ENCODE data around the gene TGM3. TPM values are rescaled to one million over a fixed set of nuclear protein-coding genes. Genes with fewer than 3 reads are reported as not detected.

The TGM3 gene
- total RNA-seq, 1 donor from 2014 or later: not detected

- Mint-ChIP-seq H3K27ac (no peak overlapping the region), H3K4me3 (ENCODE audit: low read depth) (no peak overlapping the region), H3K9me3 (peaks cover 13% of the 10 kb centered on the region), H3K36me3 (ENCODE audit: low read depth) (no peaks in the 10 kb centered on the region), H3K27me3 (ENCODE audit: low read depth) (peaks cover 48% of the 10 kb centered on the region), H3K4me1 (ENCODE audit: low read depth) (no peaks in the 10 kb centered on the region)
- no peak for DNase-seq (ENCODE audit: low spot score)
- intact Hi-C loops (cut with micrococcal nuclease): no loop called here
These were observed 67.4 kb downstream of the TGM3 start for GRCh38 chr20:2363187-2363586.

DNA sequence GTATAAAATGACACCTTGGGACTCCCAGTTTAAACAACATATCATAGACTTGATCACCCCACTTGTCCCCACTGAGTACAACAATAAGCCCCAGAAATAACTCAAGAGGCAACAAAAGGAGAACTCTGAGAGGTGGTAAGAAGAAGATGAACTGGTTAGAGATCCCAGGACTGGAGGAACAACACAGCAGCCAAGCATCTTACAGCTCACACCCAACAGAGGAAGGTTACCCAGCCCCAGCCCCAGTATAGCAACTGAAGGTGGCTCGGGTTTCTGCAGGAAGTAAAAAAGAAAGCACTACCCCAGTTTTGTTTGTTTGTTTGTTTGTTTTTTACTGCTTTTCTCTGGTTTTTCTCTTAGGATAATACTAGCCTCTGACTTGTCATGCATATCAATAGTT lies 67.8 kb downstream of the TGM3 start:
- Mint-ChIP-seq H3K27me3 (ENCODE audit: low read depth) (peaks cover 52% of the 10 kb centered on the region), H3K27ac (no peak overlapping the region), H3K9me3 (peaks cover 13% of the 10 kb centered on the region), H3K4me3 (ENCODE audit: low read depth) (no peak overlapping the region), H3K36me3 (ENCODE audit: low read depth) (no peaks in the 10 kb centered on the region), H3K4me1 (ENCODE audit: low read depth) (no peaks in the 10 kb centered on the region)
- intact Hi-C loops (cut with micrococcal nuclease): no loop called here
- DNase-seq (ENCODE audit: low spot score): no peak

GRCh38 chr20:2364044-2364443 lies 68.2 kb downstream of the TGM3 start:
- H3K27ac Mint-ChIP-seq: no peak overlapping the region
- intact Hi-C loops (cut with micrococcal nuclease): no loop called here
- no peaks in the 10 kb centered on the region for H3K4me1 Mint-ChIP-seq (ENCODE audit: low read depth)
- DNase-seq (ENCODE audit: low spot score): no peak
- H3K4me3 Mint-ChIP-seq (ENCODE audit: low read depth): no peak overlapping the region
- H3K9me3 Mint-ChIP-seq: peaks cover 13% of the 10 kb centered on the region
- H3K27me3 Mint-ChIP-seq (ENCODE audit: low read depth): peaks cover 52% of the 10 kb centered on the region
- H3K36me3 Mint-ChIP-seq (ENCODE audit: low read depth): no peaks in the 10 kb centered on the region

DNA sequence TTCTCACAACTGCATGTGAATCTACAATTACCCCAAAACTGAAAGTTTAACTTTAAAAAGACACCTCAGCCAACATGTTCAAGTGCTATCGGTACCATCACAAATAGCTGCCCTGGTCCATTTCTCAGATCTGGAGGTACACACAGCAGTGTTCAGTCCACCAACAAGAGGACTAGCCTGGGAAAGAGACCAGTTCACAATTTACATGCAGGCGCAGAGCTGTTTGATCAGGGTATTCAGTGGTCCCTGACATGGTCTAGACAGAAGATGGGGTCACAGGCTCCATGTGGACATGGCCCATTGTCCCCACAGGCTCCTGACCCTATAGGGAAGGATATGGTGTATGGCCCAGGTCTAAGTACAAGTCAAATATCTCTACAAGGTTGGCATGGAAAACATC lies 69.3 kb downstream of the TGM3 start:
- H3K4me1 Mint-ChIP-seq (ENCODE audit: low read depth): no peaks in the 10 kb centered on the region
- intact Hi-C loops (cut with micrococcal nuclease): no loop called here
- no peak overlapping the region for H3K27ac Mint-ChIP-seq
- DNase-seq (ENCODE audit: low spot score): no peak
- peaks cover 13% of the 10 kb centered on the region for H3K9me3 Mint-ChIP-seq
- H3K27me3 Mint-ChIP-seq (ENCODE audit: low read depth): peaks cover 48% of the 10 kb centered on the region
- no peaks in the 10 kb centered on the region for H3K36me3 Mint-ChIP-seq (ENCODE audit: low read depth)
- no peak overlapping the region for H3K4me3 Mint-ChIP-seq (ENCODE audit: low read depth)

DNA sequence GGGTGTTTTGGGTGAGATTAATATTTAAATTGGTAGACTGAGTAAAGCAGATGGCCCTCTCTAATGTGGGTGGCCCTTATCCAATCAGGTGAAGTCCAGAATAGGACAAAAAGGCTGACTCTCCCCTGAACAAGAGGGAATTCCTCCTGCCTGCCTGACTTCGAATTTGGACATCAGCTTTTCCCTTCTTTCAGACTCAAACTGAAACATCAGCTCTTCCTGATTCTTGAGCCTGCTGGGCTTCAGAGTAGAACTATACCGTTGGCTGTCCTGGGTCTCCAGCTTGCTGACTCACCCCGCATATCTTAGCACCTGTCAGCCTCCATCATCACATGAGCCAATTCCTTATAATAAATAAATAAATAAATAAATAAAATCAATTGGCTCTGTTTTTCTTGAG lies 69.9 kb downstream of the TGM3 start:
- H3K36me3 Mint-ChIP-seq (ENCODE audit: low read depth): no peaks in the 10 kb centered on the region
- DNase-seq (ENCODE audit: low spot score): no peak
- H3K27me3 Mint-ChIP-seq (ENCODE audit: low read depth): peaks cover 48% of the 10 kb centered on the region
- H3K4me3 Mint-ChIP-seq (ENCODE audit: low read depth): no peak overlapping the region
- peaks cover 13% of the 10 kb centered on the region for H3K9me3 Mint-ChIP-seq
- no peaks in the 10 kb centered on the region for H3K4me1 Mint-ChIP-seq (ENCODE audit: low read depth)
- H3K27ac Mint-ChIP-seq: no peak overlapping the region
- intact Hi-C loops (cut with micrococcal nuclease): no loop called here

GRCh38 chr20:2368621-2369020 lies 72.8 kb downstream of the TGM3 start:
- Mint-ChIP-seq H3K4me1 (ENCODE audit: low read depth) (no peaks in the 10 kb centered on the region), H3K27ac (no peak overlapping the region), H3K9me3 (no peaks in the 10 kb centered on the region), H3K27me3 (ENCODE audit: low read depth) (peaks cover 43% of the 10 kb centered on the region), H3K4me3 (ENCODE audit: low read depth) (no peak overlapping the region), H3K36me3 (ENCODE audit: low read depth) (no peaks in the 10 kb centered on the region)
- no peak for DNase-seq (ENCODE audit: low spot score)
- intact Hi-C loops (cut with micrococcal nuclease): no loop called here

- H3K36me3 Mint-ChIP-seq (ENCODE audit: low read depth): no peaks in the 10 kb centered on the region
- H3K9me3 Mint-ChIP-seq: no peaks in the 10 kb centered on the region
- H3K27ac Mint-ChIP-seq: no peak overlapping the region
- intact Hi-C loops (cut with micrococcal nuclease): no loop called here
- no peaks in the 10 kb centered on the region for H3K4me1 Mint-ChIP-seq (ENCODE audit: low read depth)
- no peak for DNase-seq (ENCODE audit: low spot score)
- peaks cover 49% of the 10 kb centered on the region for H3K27me3 Mint-ChIP-seq (ENCODE audit: low read depth)
- H3K4me3 Mint-ChIP-seq (ENCODE audit: low read depth): no peak overlapping the region
These were observed 77.3 kb downstream of the TGM3 start for GRCh38 chr20:2373098-2373497.

DNA sequence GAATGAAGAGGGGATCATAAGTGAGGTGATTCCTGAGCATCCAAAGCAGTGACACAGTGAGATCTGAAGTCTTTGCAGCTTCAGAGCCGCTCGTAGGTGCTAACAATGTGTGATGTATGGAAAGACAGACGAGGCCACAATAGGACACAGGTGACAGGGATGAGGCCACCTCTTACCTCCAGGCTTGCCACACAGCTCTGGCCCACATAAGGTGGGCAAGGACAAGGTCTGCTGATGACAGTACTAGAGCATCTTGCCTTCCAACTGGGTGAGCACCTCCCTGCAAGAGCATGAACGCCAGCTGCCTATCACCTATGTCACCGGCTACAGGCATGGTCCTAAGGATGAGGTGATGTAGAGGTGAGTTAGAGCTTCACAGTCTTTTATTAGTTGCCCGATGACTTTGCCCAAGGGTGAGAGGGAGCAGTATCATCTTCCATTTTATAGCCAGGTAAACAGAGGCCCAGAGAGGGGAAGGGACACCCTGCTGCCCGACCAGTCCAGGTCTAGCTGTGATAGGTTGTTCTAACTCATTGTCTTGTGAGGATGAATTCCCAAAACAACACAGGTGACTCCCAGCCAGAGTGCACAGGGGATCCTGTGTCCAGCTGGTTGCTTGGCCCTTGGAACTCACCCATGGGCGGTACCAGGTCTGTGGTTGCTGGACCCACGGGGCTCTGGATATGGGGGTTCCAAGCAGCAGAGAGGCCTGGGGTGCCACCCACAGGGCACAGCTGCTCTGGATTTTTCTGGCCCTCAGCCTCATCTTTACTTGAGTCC lies 78.7 kb downstream of the TGM3 start:
- intact Hi-C loops (cut with micrococcal nuclease): no loop called here

GRCh38 chr20:2378893-2379292 lies 83.1 kb downstream of the TGM3 start:
- intact Hi-C loops (cut with micrococcal nuclease): no loop called here
- H3K4me1 Mint-ChIP-seq (ENCODE audit: low read depth): peaks cover 11% of the 10 kb centered on the region
- no peaks in the 10 kb centered on the region for H3K36me3 Mint-ChIP-seq (ENCODE audit: low read depth)
- no peak overlapping the region for H3K27ac Mint-ChIP-seq
- peaks cover 37% of the 10 kb centered on the region for H3K27me3 Mint-ChIP-seq (ENCODE audit: low read depth)
- H3K9me3 Mint-ChIP-seq: no peaks in the 10 kb centered on the region
- H3K4me3 Mint-ChIP-seq (ENCODE audit: low read depth): no peak overlapping the region
- DNase-seq (ENCODE audit: low spot score): no peak

More for the DNA sequence above, 78.7 kb downstream of the TGM3 start:
- no peak overlapping the region for H3K4me3 Mint-ChIP-seq (ENCODE audit: low read depth)
- no peak overlapping the region for H3K27ac Mint-ChIP-seq
- DNase-seq (ENCODE audit: low spot score): no peak
- H3K9me3 Mint-ChIP-seq: no peaks in the 10 kb centered on the region
- H3K36me3 Mint-ChIP-seq (ENCODE audit: low read depth): no peaks in the 10 kb centered on the region
- H3K27me3 Mint-ChIP-seq (ENCODE audit: low read depth): peaks cover 41% of the 10 kb centered on the region
- peaks cover 5% of the 10 kb centered on the region for H3K4me1 Mint-ChIP-seq (ENCODE audit: low read depth)

- H3K36me3 Mint-ChIP-seq (ENCODE audit: low read depth): no peaks in the 10 kb centered on the region
- intact Hi-C loops (cut with micrococcal nuclease): no loop called here
- H3K27me3 Mint-ChIP-seq (ENCODE audit: low read depth): peaks cover 29% of the 10 kb centered on the region
- H3K9me3 Mint-ChIP-seq: no peaks in the 10 kb centered on the region
- H3K4me3 Mint-ChIP-seq (ENCODE audit: low read depth): no peak overlapping the region
- DNase-seq (ENCODE audit: low spot score): peak; percentile 29
- H3K27ac Mint-ChIP-seq: no peak overlapping the region
- peaks cover 11% of the 10 kb centered on the region for H3K4me1 Mint-ChIP-seq (ENCODE audit: low read depth)
These were observed 83.9 kb downstream of the TGM3 start for GRCh38 chr20:2379511-2380229.

- H3K9me3 Mint-ChIP-seq: no peaks in the 10 kb centered on the region
- no peak within 1 kb of the TSS for H3K4me3 Mint-ChIP-seq (ENCODE audit: low read depth)
- H3K36me3 Mint-ChIP-seq (ENCODE audit: low read depth): no peaks in the 10 kb centered on the region
- intact Hi-C loops (cut with micrococcal nuclease): no loop called here
- no peak for DNase-seq (ENCODE audit: low spot score)
- no peak within 1 kb of the TSS for H3K27ac Mint-ChIP-seq
- H3K4me1 Mint-ChIP-seq (ENCODE audit: low read depth): peaks cover 11% of the 10 kb centered on the region
- peaks cover 28% of the 10 kb centered on the region for H3K27me3 Mint-ChIP-seq (ENCODE audit: low read depth)
These were observed 84.8 kb downstream of the TGM3 start, which contains the start of gene TGM6 for GRCh38 chr20:2380601-2381000. Gene TGM6 (plus strand): TSS chr20:2380901. CDS start chr20:2380969, 68 bp downstream.

DNA sequence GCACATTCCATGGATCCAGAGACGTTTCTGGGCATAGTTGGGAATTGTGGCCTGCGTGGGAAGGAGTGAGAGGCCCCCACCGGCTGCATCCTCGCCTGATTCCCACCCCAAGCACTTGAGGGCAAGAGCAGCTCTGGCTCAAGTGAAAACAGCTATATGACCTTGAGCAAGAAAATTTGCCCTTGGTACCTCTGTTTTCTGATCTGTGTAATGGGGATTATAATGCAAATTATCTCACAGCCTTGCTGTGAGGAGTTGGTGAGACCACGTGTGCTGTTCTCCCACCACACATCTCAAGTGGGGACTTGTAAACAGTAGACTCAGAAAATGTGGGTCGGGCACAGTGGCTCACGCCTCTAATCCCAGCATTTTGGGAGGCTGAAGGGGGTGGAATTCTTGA lies 85.5 kb downstream of the TGM3 start:
- intact Hi-C loops (cut with micrococcal nuclease): no loop called here
- peaks cover 25% of the 10 kb centered on the region for H3K27me3 Mint-ChIP-seq (ENCODE audit: low read depth)
- H3K4me3 Mint-ChIP-seq (ENCODE audit: low read depth): no peak overlapping the region
- no peak for DNase-seq (ENCODE audit: low spot score)
- H3K9me3 Mint-ChIP-seq: no peaks in the 10 kb centered on the region
- no peak overlapping the region for H3K27ac Mint-ChIP-seq
- peaks cover 12% of the 10 kb centered on the region for H3K4me1 Mint-ChIP-seq (ENCODE audit: low read depth)
- H3K36me3 Mint-ChIP-seq (ENCODE audit: low read depth): no peaks in the 10 kb centered on the region

DNA sequence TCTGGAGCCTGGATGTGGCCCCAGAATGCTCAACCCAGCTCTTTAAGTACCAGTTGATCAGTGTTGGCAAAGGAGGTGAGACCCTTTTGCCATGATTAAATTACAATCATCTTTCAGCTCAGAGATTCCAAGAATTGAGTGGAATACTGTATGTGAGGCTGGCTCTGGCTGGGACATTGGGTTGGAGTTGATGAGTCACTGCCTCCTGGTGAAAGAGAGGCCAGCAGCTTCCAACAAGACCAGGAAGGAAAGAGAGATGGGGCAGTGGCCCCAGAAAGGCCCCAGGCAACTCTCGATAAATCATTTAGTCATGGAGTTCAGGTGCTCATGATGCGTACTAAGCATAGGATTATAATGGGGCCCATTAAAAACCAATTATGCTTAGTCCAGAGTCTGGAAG lies 87.0 kb downstream of the TGM3 start:
- Mint-ChIP-seq H3K27me3 (ENCODE audit: low read depth) (peaks cover 16% of the 10 kb centered on the region), H3K9me3 (no peaks in the 10 kb centered on the region), H3K4me3 (ENCODE audit: low read depth) (no peak overlapping the region), H3K27ac (no peak overlapping the region), H3K36me3 (ENCODE audit: low read depth) (no peaks in the 10 kb centered on the region), H3K4me1 (ENCODE audit: low read depth) (peaks cover 18% of the 10 kb centered on the region)
- intact Hi-C loops (cut with micrococcal nuclease): no loop called here
- no peak for DNase-seq (ENCODE audit: low spot score)

Data from activated T-helper 2 cell treated with anti-CD3 and anti-CD28 coated beads, Interferon-gamma antibody, Interleukin-2, Interleukin-4, amounts not matched to agents 10 μg/mL and 5 μg/mL and 100 μg/mL, durations not matched to agents 14 hours and 24 hours and 36 hours (primary cell).